ENCODE data around the gene DIPK2B.

GRCh38 chrX:45184211-45184610 lies 16.5 kb downstream of the DIPK2B start:
- no peak for TF ChIP-seq CTCF (conservative IDR thresholded peaks at IDR 0.05)
- no peak for TF ChIP-seq ZFX (IDR thresholded peaks at IDR 0.05)
